GM21360 (cell line): ENCODE data around the gene IL1R2.
"Not testable (repeated sequence)": the region's sequence is repeated elsewhere in the genome, so short reads cannot be mapped to it uniquely, and the experiment has no call there.

Source experiments
- ATAC-seq: cut with Tn5 transposase; IDR thresholded peaks from one replicate; pipeline ENCODE4 v1.9.1; 2021; ENCODE audit warnings: mild to moderate bottlenecking, moderate library complexity; ENCODE audit not compliant: unreplicated experiment

IL1R2 gene

GRCh38 chr2:101995804-101996203 lies 4.0 kb downstream of the IL1R2 start:
- ATAC-seq: no peak

- no peak for ATAC-seq
These were observed 6.8 kb downstream of the IL1R2 start for GRCh38 chr2:101998556-101998895.

GRCh38 chr2:101998896-101999789 lies 7.4 kb downstream of the IL1R2 start:
- ATAC-seq: no peak

- no peak for ATAC-seq
These were observed 8.3 kb downstream of the IL1R2 start for GRCh38 chr2:102000012-102000411.

- ATAC-seq: no peak
These were observed 9.3 kb downstream of the IL1R2 start for GRCh38 chr2:102000813-102001766.

GRCh38 chr2:102001767-102002142 lies 10.0 kb downstream of the IL1R2 start:
- no peak for ATAC-seq

- no peak for ATAC-seq
These were observed 10.5 kb downstream of the IL1R2 start for GRCh38 chr2:102002228-102002627.

- not testable (repeated sequence) for ATAC-seq
These were observed 11.1 kb downstream of the IL1R2 start for GRCh38 chr2:102002909-102003308.

- no peak for ATAC-seq
These were observed 11.9 kb downstream of the IL1R2 start for GRCh38 chr2:102003696-102004095.

GRCh38 chr2:102004581-102004980 lies 12.8 kb downstream of the IL1R2 start:
- ATAC-seq: no peak

GRCh38 chr2:102005449-102005848 lies 13.7 kb downstream of the IL1R2 start:
- ATAC-seq: no peak

GRCh38 chr2:102005989-102006885 lies 14.5 kb downstream of the IL1R2 start:
- ATAC-seq: no peak

- ATAC-seq: no peak
These were observed 15.1 kb downstream of the IL1R2 start for GRCh38 chr2:102006886-102007278.

GRCh38 chr2:102008490-102008889 lies 16.7 kb downstream of the IL1R2 start:
- no peak for ATAC-seq

- no peak for ATAC-seq
These were observed 17.8 kb downstream of the IL1R2 start for GRCh38 chr2:102009557-102009956.

- ATAC-seq: no peak
These were observed 19.1 kb downstream of the IL1R2 start for GRCh38 chr2:102010902-102011301.

GRCh38 chr2:102012061-102012614 lies 20.4 kb downstream of the IL1R2 start:
- ATAC-seq: no peak

- no peak for ATAC-seq
These were observed 21.7 kb downstream of the IL1R2 start for GRCh38 chr2:102013206-102014040.

- ATAC-seq: no peak
These were observed 22.2 kb downstream of the IL1R2 start for GRCh38 chr2:102014041-102014345.

- ATAC-seq: no peak
These were observed 23.6 kb downstream of the IL1R2 start for GRCh38 chr2:102015399-102015798.
